ENCODE data around the gene CIBAR2. TPM values are rescaled to one million over a fixed set of nuclear protein-coding genes. Genes with fewer than 3 reads are reported as not detected.

Gene CIBAR2
- total and polyA plus RNA-seq, 10 of the 15 experiments (the other 5 are each of a cell fraction or from before 2014, with no cell fraction given), result 0.05 to 0.16 (median 0.07) TPM; not detected in 7

GRCh38 chr16:85082173-85083050, 29.9 kb downstream of the CIBAR2 start (continued):
- no peak for TF ChIP-seq ZBTB11 (CRISPR knock-in tag; IDR thresholded peaks at IDR 0.05)
- no peak for TF ChIP-seq HDAC2 (IDR thresholded peaks at IDR 0.05)

GRCh38 chr16:85081765-85082164, 30.5 kb downstream of the CIBAR2 start:
- no peak overlapping the region for H3K4me3 ChIP-seq
- WGBS (ENCODE audit: insufficient coverage, insufficient replicate concordance, low lambda C conversion rate, missing lambda C conversion rate), result 79% methylated on average over 15 of the region's 15 CpGs
- no peak for DNase-seq (ENCODE audit: low read depth, low spot score)
- intact Hi-C loops (cut with micrococcal nuclease; ENCODE audit: unreplicated experiment), result loop anchor here (2.0 kb wide), 1 partner anchor 25 kb away; no protein-coding TSS in a partner anchor
- no peaks in the 10 kb centered on the region for H4K20me1 ChIP-seq (ENCODE audit: control insufficient read depth, insufficient read depth)
- H3K79me2 ChIP-seq (ENCODE audit: control insufficient read depth, insufficient read depth, low read length), result no peaks in the 10 kb centered on the region
- no peak overlapping the region for H3K9ac ChIP-seq (ENCODE audit: control insufficient read depth, insufficient read depth, low read length)
- no peak overlapping the region for H3K27ac ChIP-seq (ENCODE audit: control insufficient read depth, insufficient read depth)
- ChIA-PET CTCF (no interaction called here), SMC1A (ENCODE audit: uncharacterized antibody, unreplicated experiment) (no interaction called here), POLR2A (no interaction called here), RAD21 (ENCODE audit: unreplicated experiment) (no interaction called here)
- H3K4me2 ChIP-seq (ENCODE audit: control insufficient read depth, insufficient read depth), result no peak overlapping the region
- no peaks in the 10 kb centered on the region for H3K36me3 ChIP-seq (ENCODE audit: control insufficient read depth in 2 of 2, insufficient read depth in 2 of 2, low read length in 1 of 2)
- FAIRE-seq, result no peak
- H3K9me3 ChIP-seq (replicated peaks; ENCODE audit: control insufficient read depth, insufficient read depth, low read length), result no peaks in the 10 kb centered on the region
- BruUV-seq (replicated peaks), result no TSS peak
- H3K27me3 ChIP-seq (replicated peaks in 1 of 2; ENCODE audit: control insufficient read depth in 2 of 2, insufficient read depth in 2 of 2, low read length in 1 of 2), result no peaks in the 10 kb centered on the region; a peak in 1 of 4 replicates
- no peak for ATAC-seq
- in situ Hi-C loops (cut with MboI), result no loop called here
- no peak overlapping the region for H2AFZ ChIP-seq (ENCODE audit: control insufficient read depth, low read depth, low read length)
- H3K4me1 ChIP-seq (ENCODE audit: control insufficient read depth, insufficient read depth, low read length), result peaks cover 28% of the 10 kb centered on the region
- TF ChIP-seq HCFC1 (IDR thresholded peaks at IDR 0.05; ENCODE audit: low read length), result no peak
- no peak for TF ChIP-seq PRDM15 (CRISPR knock-in tag; IDR thresholded peaks at IDR 0.05)
- no peak for TF ChIP-seq ATF2 (IDR thresholded peaks at IDR 0.05; ENCODE audit: low read length)
- TF ChIP-seq ASH2L (IDR thresholded peaks at IDR 0.05; ENCODE audit: borderline replicate concordance, low read depth), result no peak
- no peak for TF ChIP-seq BCL3 (IDR thresholded peaks at IDR 0.05; ENCODE audit: borderline replicate concordance, insufficient read depth, low read depth, low read length, poor library complexity, severe bottlenecking)
- no peak for TF ChIP-seq BMI1 (IDR thresholded peaks at IDR 0.05; ENCODE audit: borderline replicate concordance)
- TF ChIP-seq MAX (IDR thresholded peaks at IDR 0.05; ENCODE audit: low read depth, low read length), result no peak
- TF ChIP-seq ZNF622 (IDR thresholded peaks at IDR 0.05), result no peak
- no peak for TF ChIP-seq NFYA (IDR thresholded peaks at IDR 0.05; ENCODE audit: borderline replicate concordance, low read depth, low read length)
